CD14-positive monocyte (primary cell): ENCODE data around the gene ADCY1. TPM values are rescaled to one million over a fixed set of nuclear protein-coding genes. Genes with fewer than 3 reads are reported as not detected.

Experiments
- DNase-seq, 3 donors: peaks; one replicate each; pipeline ENCODE4 v3.0.0-alpha.2; 2011 to 2022
- H2AFZ ChIP-seq: 2 replicates; pipeline ENCODE4 v1.6.0; 2012; ENCODE audit warnings: mild to moderate bottlenecking, low read depth, low read length, inconsistent platforms; ENCODE audit not compliant: insufficient read depth, poor library complexity, severe bottlenecking
- H3K27ac ChIP-seq, 2 donors: 1 replicate in 1 of 2; 2 replicates in 1 of 2; pipeline ENCODE4 v1.5.1; 2012 to 2013; ENCODE audit warnings: low read length in 2 of 2, control low read depth in 1 of 2, inconsistent platforms in 1 of 2, low read depth in 1 of 2, mild to moderate bottlenecking in 1 of 2
- H3K27me3 ChIP-seq, 2 donors: one replicate each; pipeline versions ENCODE4 v1.6.0 to v1.6.1; 2011 to 2013; ENCODE audit warnings: low read length in 2 of 2; ENCODE audit not compliant: control insufficient read depth in 2 of 2, insufficient read depth in 2 of 2
- H3K36me3 ChIP-seq, 2 donors: replicated peaks in 1 of 2; 1 replicate in 1 of 2; 2 replicates in 1 of 2; pipeline versions ENCODE4 v1.5.1 to v1.6.1; 2012 to 2013; ENCODE audit warnings: low read length in 2 of 2, control low read depth in 1 of 2, inconsistent platforms in 1 of 2, mild to moderate bottlenecking in 1 of 2; ENCODE audit not compliant: insufficient read depth in 2 of 2, control insufficient read depth in 1 of 2
- H3K4me1 ChIP-seq, 2 donors: 1 replicate in 1 of 2; 2 replicates in 1 of 2; pipeline versions ENCODE4 v1.5.1 to v1.6.1; 2012 to 2013; ENCODE audit warnings: low read length in 2 of 2, control low read depth in 1 of 2, inconsistent platforms in 1 of 2, mild to moderate bottlenecking in 1 of 2, moderate library complexity in 1 of 2; ENCODE audit not compliant: insufficient read depth in 2 of 2, control insufficient read depth in 1 of 2
- H3K4me2 ChIP-seq: replicated peaks from 2 replicates; pipeline ENCODE3; 2012; ENCODE audit warnings: low read length, moderate library complexity, mild to moderate bottlenecking; ENCODE audit not compliant: poor library complexity, severe bottlenecking; ENCODE audit errors: extremely low read depth
- H3K4me3 ChIP-seq, 3 experiments: fragments of 200-600 bp in 1 of 3; sonication (generic) in 1 of 3; replicated peaks in 1 of 3; 1 replicate in 2 of 3; 2 replicates in 1 of 3; pipeline ENCODE4 v1.5.1; 2011 to 2013; ENCODE audit warnings: low read length in 3 of 3, mild to moderate bottlenecking in 3 of 3, control low read depth in 2 of 3, low read depth in 2 of 3, inconsistent platforms in 1 of 3, moderate library complexity in 1 of 3
- H3K79me2 ChIP-seq: 2 replicates; pipeline ENCODE4 v1.6.0; 2012; ENCODE audit warnings: mild to moderate bottlenecking, control low read depth, inconsistent platforms, low read length, moderate library complexity; ENCODE audit not compliant: insufficient read depth
- H3K9ac ChIP-seq: 2 replicates; pipeline ENCODE4 v1.6.0; 2017; ENCODE audit warnings: low read length, mild to moderate bottlenecking; ENCODE audit not compliant: insufficient read depth, poor library complexity, severe bottlenecking
- H3K9me3 ChIP-seq, 2 donors: replicated peaks in 1 of 2; 1 replicate in 1 of 2; 2 replicates in 1 of 2; pipeline versions ENCODE4 v1.5.1 to v1.6.1; 2012 to 2013; ENCODE audit warnings: low read length in 2 of 2, control low read depth in 1 of 2; ENCODE audit not compliant: control insufficient read depth in 1 of 2, insufficient read depth in 1 of 2
- H4K20me1 ChIP-seq: 2 replicates; pipeline ENCODE4 v1.6.0; 2012; ENCODE audit warnings: mild to moderate bottlenecking, low read length, control low read depth, moderate library complexity; ENCODE audit not compliant: insufficient read depth
- H3K27ac Mint-ChIP-seq, 7 donors: one replicate each; pipeline ENCODE4 v1.8.0; 2020; ENCODE audit warnings: mild to moderate bottlenecking in 7 of 7, mixed read lengths in 7 of 7, moderate library complexity in 6 of 7, inconsistent platforms in 2 of 7
- H3K27me3 Mint-ChIP-seq, 3 donors: one replicate each; pipeline ENCODE4 v1.8.0; 2021 to 2022; ENCODE audit warnings: low read depth in 3 of 3, mild to moderate bottlenecking in 3 of 3, mixed read lengths in 3 of 3, moderate library complexity in 3 of 3, inconsistent platforms in 1 of 3
- H3K36me3 Mint-ChIP-seq, 2 donors: one replicate each; pipeline ENCODE4 v1.8.0; 2020; ENCODE audit warnings: mixed read lengths in 2 of 2, inconsistent platforms in 1 of 2, mild to moderate bottlenecking in 1 of 2
- H3K4me1 Mint-ChIP-seq: one replicate; pipeline ENCODE4 v1.8.0; 2020; ENCODE audit warnings: mild to moderate bottlenecking, mixed read lengths
- H3K4me3 Mint-ChIP-seq, 2 donors: one replicate each; pipeline ENCODE4 v1.8.0; 2020; ENCODE audit warnings: mild to moderate bottlenecking in 2 of 2, mixed read lengths in 2 of 2, moderate library complexity in 1 of 2
- H3K9me3 Mint-ChIP-seq, 7 donors: one replicate each; pipeline ENCODE4 v1.8.0; 2020 to 2022; ENCODE audit warnings: mixed read lengths in 7 of 7, mild to moderate bottlenecking in 6 of 7, moderate library complexity in 6 of 7, inconsistent platforms in 2 of 7
- CTCF ChIP-seq: fragments of 200-600 bp; IDR thresholded peaks from one replicate; pipeline ENCODE4 v1.8.0; 2022; ENCODE audit warnings: antibody characterized with exemption, mild to moderate bottlenecking
- WGBS: methylation state at CpG from one replicate; pipeline ENCODE4 v1.1.5; 2013; ENCODE audit warnings: missing lambda C conversion rate; ENCODE audit not compliant: insufficient coverage; 5-methylcytosine and 5-hydroxymethylcytosine counted together
- intact Hi-C, 2 donors: fragments of 100-400 bp; cut with micrococcal nuclease; formaldehyde crosslinking; loops; one replicate each; pipeline versions ENCODE4 v1.15.0 to v1.15.1; 2023
- polyA plus RNA-seq, 3 donors: library from polyadenylated mRNA; depleted of rRNA in 1 of 3; unstranded in 2 of 3; stranded (reverse) in 1 of 3; fragments of 300-500 nt in 2 of 3; fragments of >200 nt in 1 of 3; fragmentation: Illumina TruSeq in 2 of 3; gene quantifications; 1 replicate in 2 of 3; 2 replicates in 1 of 3; pipeline ENCODE4 v1.2.3, GENCODE V29; 2012 to 2021

ADCY1 gene
- polyA plus RNA-seq, 3 donors, result 0.01 TPM; not detected in 2

- Histone ChIP-seq H2AFZ (no peak overlapping the region), H3K4me3 (no peak overlapping the region), H3K36me3 (no peaks in the 10 kb centered on the region), H3K9ac (no peak overlapping the region), H3K4me1 (no peaks in the 10 kb centered on the region), H3K9me3 (no peaks in the 10 kb centered on the region), H4K20me1 (no peaks in the 10 kb centered on the region), H3K79me2 (no peaks in the 10 kb centered on the region), H3K4me2 (no peak overlapping the region), H3K27me3 (no peaks in the 10 kb centered on the region), H3K27ac (no peak overlapping the region)
- WGBS, result 61% methylated on average over 2 of the region's 2 CpGs
- no peak for DNase-seq
- no peak overlapping the region for H3K4me3 Mint-ChIP-seq
- no peak overlapping the region for H3K27ac Mint-ChIP-seq
- intact Hi-C loops, result no loop called here
- peaks cover 0 to 5% (median 4%) of the 10 kb centered on the region in 3 donors for H3K27me3 Mint-ChIP-seq
- H3K4me1 Mint-ChIP-seq, result no peaks in the 10 kb centered on the region
- peaks cover 0 to 2% (median 0%) of the 10 kb centered on the region in 7 donors for H3K9me3 Mint-ChIP-seq
- no peak for TF ChIP-seq CTCF
- H3K36me3 Mint-ChIP-seq, result no peaks in the 10 kb centered on the region
Observed at GRCh38 chr7:45700556-45700955, 126.4 kb downstream of the ADCY1 start.

- Mint-ChIP-seq H3K27me3 (peaks cover 1 to 7% (median 2%) of the 10 kb centered on the region in 3 donors), H3K36me3 (no peaks in the 10 kb centered on the region), H3K9me3 (peaks cover 0 to 2% (median 0%) of the 10 kb centered on the region in 7 donors), H3K27ac (no peak overlapping the region), H3K4me3 (no peak overlapping the region), H3K4me1 (no peaks in the 10 kb centered on the region)
- Histone ChIP-seq H3K9ac (no peak overlapping the region), H3K27ac (no peak overlapping the region), H2AFZ (no peak overlapping the region), H3K4me2 (no peak overlapping the region), H3K36me3 (no peaks in the 10 kb centered on the region), H3K4me3 (no peak overlapping the region), H3K4me1 (no peaks in the 10 kb centered on the region), H3K9me3 (no peaks in the 10 kb centered on the region), H3K79me2 (no peaks in the 10 kb centered on the region), H4K20me1 (no peaks in the 10 kb centered on the region), H3K27me3 (no peaks in the 10 kb centered on the region)
- DNase-seq, result no peak
- WGBS, result 84% methylated on average over 17 of the region's 18 CpGs
- TF ChIP-seq CTCF, result no peak
- intact Hi-C loops, result no loop called here
Observed at GRCh38 chr7:45701701-45702510, 127.7 kb downstream of the ADCY1 start.
